ENCODE data around the gene RBMS2.

- TF ChIP-seq, protein P1, sequence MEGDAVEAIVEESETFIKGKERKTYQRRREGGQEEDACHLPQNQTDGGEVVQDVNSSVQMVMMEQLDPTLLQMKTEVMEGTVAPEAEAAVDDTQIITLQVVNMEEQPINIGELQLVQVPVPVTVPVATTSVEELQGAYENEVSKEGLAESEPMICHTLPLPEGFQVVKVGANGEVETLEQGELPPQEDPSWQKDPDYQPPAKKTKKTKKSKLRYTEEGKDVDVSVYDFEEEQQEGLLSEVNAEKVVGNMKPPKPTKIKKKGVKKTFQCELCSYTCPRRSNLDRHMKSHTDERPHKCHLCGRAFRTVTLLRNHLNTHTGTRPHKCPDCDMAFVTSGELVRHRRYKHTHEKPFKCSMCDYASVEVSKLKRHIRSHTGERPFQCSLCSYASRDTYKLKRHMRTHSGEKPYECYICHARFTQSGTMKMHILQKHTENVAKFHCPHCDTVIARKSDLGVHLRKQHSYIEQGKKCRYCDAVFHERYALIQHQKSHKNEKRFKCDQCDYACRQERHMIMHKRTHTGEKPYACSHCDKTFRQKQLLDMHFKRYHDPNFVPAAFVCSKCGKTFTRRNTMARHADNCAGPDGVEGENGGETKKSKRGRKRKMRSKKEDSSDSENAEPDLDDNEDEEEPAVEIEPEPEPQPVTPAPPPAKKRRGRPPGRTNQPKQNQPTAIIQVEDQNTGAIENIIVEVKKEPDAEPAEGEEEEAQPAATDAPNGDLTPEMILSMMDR (IDR thresholded peaks at IDR 0.05; ENCODE audit: insufficient read depth, low read depth, low read length) = no peak
- peak; percentile 39 for TF ChIP-seq EZH2 (IDR thresholded peaks at IDR 0.05; ENCODE audit: insufficient read depth, low read length)
Measured at GRCh38 chr12:56488041-56488955, 33.3 kb upstream of the RBMS2 start, which contains the start of gene GLS2.

Measured in astrocyte (in vitro differentiated cells and primary cell).